Neural cell (in vitro differentiated cells): Measurements from ENCODE around the gene NUDCD3. TPM values are rescaled to one million over a fixed set of nuclear protein-coding genes. Genes with fewer than 3 reads are reported as not detected.

Source experiments
- H2AFZ ChIP-seq: fragments of 200-600, 300-800 bp; sonication (generic), shearing (Covaris generic); 2 replicates; pipeline ENCODE4 v1.6.0; 2014; ENCODE audit warnings: low read depth, mild to moderate bottlenecking, antibody characterized with exemption, low read length, moderate library complexity
- H3F3A ChIP-seq: fragments of 200-600 bp; shearing (Covaris generic); 2 replicates; pipeline ENCODE4 v1.6.1; 2016; ENCODE audit warnings: mild to moderate bottlenecking, moderate library complexity, mixed read lengths, antibody characterized with exemption, low read length; ENCODE audit not compliant: insufficient read depth, poor library complexity, severe bottlenecking
- H3K27ac ChIP-seq: fragments of 200-600, 300-800 bp; sonication (generic), shearing (Covaris generic); 2 replicates; pipeline ENCODE4 v1.5.1; 2014; ENCODE audit warnings: mild to moderate bottlenecking, low read length, moderate library complexity
- H3K27me3 ChIP-seq: fragments of 300-800, 200-600 bp; sonication (generic), shearing (Covaris generic); 2 replicates; pipeline ENCODE4 v1.6.0; 2014; ENCODE audit warnings: mild to moderate bottlenecking, low read depth, low read length, moderate library complexity; ENCODE audit not compliant: insufficient read depth
- H3K36me3 ChIP-seq: fragments of 300-800, 200-600 bp; sonication (generic), shearing (Covaris generic); 2 replicates; pipeline ENCODE4 v1.5.1; 2014; ENCODE audit warnings: mild to moderate bottlenecking, antibody characterized with exemption, low read length, moderate library complexity; ENCODE audit not compliant: insufficient read depth
- H3K4me2 ChIP-seq: fragments of 300-800, 200-600 bp; sonication (generic), shearing (Covaris generic); 2 replicates; pipeline ENCODE4 v1.6.0; 2014; ENCODE audit warnings: mild to moderate bottlenecking, low read length
- H3K4me3 ChIP-seq: fragments of 300-800, 200-600 bp; sonication (generic), shearing (Covaris generic); 2 replicates; pipeline ENCODE4 v1.5.1; 2014; ENCODE audit warnings: mild to moderate bottlenecking, low read length, moderate library complexity
- H3K79me2 ChIP-seq: fragments of 200-600 bp; shearing (Covaris generic); replicated peaks from 2 replicates; pipeline ENCODE4 v1.6.0; 2014; ENCODE audit warnings: mild to moderate bottlenecking, low read length, moderate library complexity; ENCODE audit not compliant: insufficient read depth
- H3K9ac ChIP-seq: fragments of 300-800, 200-600 bp; sonication (generic), shearing (Covaris generic); 2 replicates; pipeline ENCODE4 v1.6.1; 2016; ENCODE audit warnings: mild to moderate bottlenecking, low read length, mixed read lengths
- H3K9me2 ChIP-seq: fragments of 200-600 bp; shearing (Covaris generic); 2 replicates; pipeline ENCODE4 v1.6.1; 2016; ENCODE audit warnings: mild to moderate bottlenecking, low read length, mixed read lengths; ENCODE audit not compliant: insufficient read depth
- H3K9me3 ChIP-seq: fragments of 200-600, 300-800 bp; sonication (generic), shearing (Covaris generic); 2 replicates; pipeline ENCODE4 v1.6.1; 2016; ENCODE audit warnings: mild to moderate bottlenecking, mixed run types, low read length, moderate library complexity, mixed read lengths
- H4K20me1 ChIP-seq: fragments of 200-600 bp; shearing (Covaris generic); 2 replicates; pipeline ENCODE4 v1.6.1; 2016; ENCODE audit warnings: mild to moderate bottlenecking, mixed run types; ENCODE audit not compliant: insufficient read depth
- CTCF ChIP-seq: fragments of 450-650 bp; IDR thresholded peaks from 2 replicates; pipeline ENCODE4 v1.5.1; 2014; ENCODE audit warnings: antibody characterized with exemption, mild to moderate bottlenecking, moderate library complexity; ENCODE audit not compliant: poor library complexity, severe bottlenecking
- EP300 ChIP-seq: fragments of 450-650 bp; conservative IDR thresholded peaks from 2 replicates; pipeline ENCODE4 v1.6.1; 2014; ENCODE audit warnings: antibody characterized with exemption, mild to moderate bottlenecking, moderate library complexity; ENCODE audit not compliant: poor library complexity, severe bottlenecking
- EZH2 ChIP-seq: fragments of 200-600, 300-800 bp; shearing (Covaris generic), sonication (generic); IDR thresholded peaks from 2 replicates; pipeline ENCODE4 v1.6.1; 2014; ENCODE audit warnings: antibody characterized with exemption, low read length, borderline replicate concordance, mild to moderate bottlenecking; ENCODE audit not compliant: insufficient read depth, poor library complexity, severe bottlenecking
- MXI1 ChIP-seq: fragments of 450-650 bp; conservative IDR thresholded peaks from 2 replicates; pipeline ENCODE4 v1.6.1; 2014; ENCODE audit warnings: antibody characterized with exemption, mild to moderate bottlenecking; ENCODE audit not compliant: poor library complexity, severe bottlenecking
- POLR2AphosphoS5 ChIP-seq: IDR thresholded peaks from 2 replicates; pipeline ENCODE4 v1.6.1; 2012
- RAD21 ChIP-seq: fragments of 450-650 bp; conservative IDR thresholded peaks from 2 replicates; pipeline ENCODE4 v1.6.1; 2014; ENCODE audit warnings: antibody characterized with exemption, mild to moderate bottlenecking, moderate library complexity
- REST ChIP-seq: IDR thresholded peaks from 2 replicates; pipeline ENCODE4 v1.6.1; 2012; ENCODE audit warnings: borderline replicate concordance
- SMC3 ChIP-seq: fragments of 450-650 bp; conservative IDR thresholded peaks from 2 replicates; pipeline ENCODE4 v1.6.1; 2014; ENCODE audit warnings: antibody characterized with exemption, mild to moderate bottlenecking, moderate library complexity; ENCODE audit not compliant: poor library complexity
- TAF1 ChIP-seq: IDR thresholded peaks from 2 replicates; pipeline ENCODE4 v1.6.1; 2012; ENCODE audit warnings: low read depth
- polyA plus RNA-seq: library from polyadenylated mRNA; depleted of rRNA; stranded (reverse); fragments of >200 nt; gene quantifications from 2 replicates; pipeline ENCODE4 v1.2.3, GENCODE V29; 2014

The NUDCD3 gene
- polyA plus RNA-seq, 1 donor from 2014 or later: 69.9 TPM

- H3K9me2 ChIP-seq: no peaks in the 10 kb centered on the region
- H3K9ac ChIP-seq: no peak overlapping the region
- no peak overlapping the region for H3K27ac ChIP-seq
- H2AFZ ChIP-seq: no peak overlapping the region
- no peaks in the 10 kb centered on the region for H3K79me2 ChIP-seq
- H4K20me1 ChIP-seq: no peaks in the 10 kb centered on the region
- no peaks in the 10 kb centered on the region for H3K36me3 ChIP-seq
- H3F3A ChIP-seq: no peaks in the 10 kb centered on the region
- no peak overlapping the region for H3K4me3 ChIP-seq
- H3K9me3 ChIP-seq: no peaks in the 10 kb centered on the region
- H3K27me3 ChIP-seq: no peaks in the 10 kb centered on the region
- TF ChIP-seq REST: no peak
- TF ChIP-seq MXI1: no peak
- no peak for TF ChIP-seq POLR2AphosphoS5
- TF ChIP-seq TAF1: no peak
- no peak for TF ChIP-seq EP300
- TF ChIP-seq EZH2: no peak
- TF ChIP-seq RAD21: no peak
- no peak for TF ChIP-seq CTCF
- no peak for TF ChIP-seq SMC3
- H3K4me2 ChIP-seq: no peak overlapping the region
Observed at GRCh38 chr7:44375926-44376342, 114.5 kb downstream of the NUDCD3 start.

GRCh38 chr7:44375236-44375699, 115.2 kb downstream of the NUDCD3 start:
- Histone ChIP-seq H3K9me2 (no peaks in the 10 kb centered on the region), H3K9me3 (no peaks in the 10 kb centered on the region), H2AFZ (no peak overlapping the region), H3K4me3 (no peak overlapping the region), H3K27ac (no peak overlapping the region), H4K20me1 (no peaks in the 10 kb centered on the region), H3K27me3 (no peaks in the 10 kb centered on the region), H3K36me3 (no peaks in the 10 kb centered on the region), H3K4me2 (no peak overlapping the region), H3K79me2 (no peaks in the 10 kb centered on the region), H3K9ac (no peak overlapping the region), H3F3A (no peaks in the 10 kb centered on the region)
- TF ChIP-seq EZH2: no peak
- no peak for TF ChIP-seq EP300
- TF ChIP-seq RAD21: no peak
- no peak for TF ChIP-seq POLR2AphosphoS5
- no peak for TF ChIP-seq TAF1
- no peak for TF ChIP-seq MXI1
- TF ChIP-seq SMC3: no peak
- no peak for TF ChIP-seq REST
- no peak for TF ChIP-seq CTCF
